Measurements from ENCODE around the gene KCNH3.
"Not testable (repeated sequence)": the region's sequence is repeated elsewhere in the genome, so short reads cannot be mapped to it uniquely, and the experiment has no call there.

The KCNH3 gene

GRCh38 chr12:49588721-49589516 is 50.1 kb downstream of the KCNH3 start:
- no peak for DNase-seq

- no peak for DNase-seq
Measured at GRCh38 chr12:49598527-49598926, 59.7 kb downstream of the KCNH3 start.

DNA sequence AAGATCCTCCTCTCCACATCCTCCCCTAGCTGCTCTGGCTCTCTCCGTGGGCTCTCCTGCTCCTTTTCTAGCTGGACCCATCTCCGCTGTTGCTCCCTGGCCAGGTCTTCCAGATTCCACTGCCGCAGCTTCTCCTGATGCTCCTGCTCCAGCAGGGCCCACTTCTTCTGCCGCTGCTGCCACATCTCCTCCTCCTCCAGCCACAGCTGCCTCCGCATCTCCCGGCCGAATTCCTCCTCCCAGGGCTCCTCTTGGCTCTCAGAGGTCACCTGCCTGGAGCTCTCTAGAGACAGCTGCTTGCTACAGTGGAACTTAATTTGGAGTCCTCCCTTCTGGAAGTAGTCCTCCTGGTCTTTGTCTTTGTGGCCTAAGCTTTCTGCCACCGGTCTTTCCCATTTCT is 61.1 kb downstream of the KCNH3 start:
- no peak for DNase-seq

GRCh38 chr12:49603721-49604120 is 64.9 kb downstream of the KCNH3 start:
- DNase-seq, result no peak

DNA sequence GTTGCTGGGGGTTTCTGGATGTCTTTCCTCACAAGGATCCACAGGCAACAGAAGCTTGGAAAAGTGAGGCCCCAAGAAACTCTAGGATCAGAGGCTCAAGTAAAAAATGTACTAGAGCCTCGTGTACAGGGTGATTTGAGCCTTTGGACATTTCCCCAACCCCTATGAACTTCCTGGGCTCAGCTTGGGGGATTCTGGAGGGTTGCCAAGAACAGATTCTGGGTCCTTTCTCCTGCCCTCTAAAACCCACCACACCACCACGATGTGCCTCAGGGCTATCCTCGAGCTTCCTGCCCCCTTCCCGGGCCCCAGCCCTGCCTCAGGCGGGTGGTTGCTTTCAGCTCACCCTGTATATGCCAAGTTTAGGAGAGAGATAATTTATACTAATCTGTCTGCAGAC is 66.0 kb downstream of the KCNH3 start:
- no peak for DNase-seq

DNA sequence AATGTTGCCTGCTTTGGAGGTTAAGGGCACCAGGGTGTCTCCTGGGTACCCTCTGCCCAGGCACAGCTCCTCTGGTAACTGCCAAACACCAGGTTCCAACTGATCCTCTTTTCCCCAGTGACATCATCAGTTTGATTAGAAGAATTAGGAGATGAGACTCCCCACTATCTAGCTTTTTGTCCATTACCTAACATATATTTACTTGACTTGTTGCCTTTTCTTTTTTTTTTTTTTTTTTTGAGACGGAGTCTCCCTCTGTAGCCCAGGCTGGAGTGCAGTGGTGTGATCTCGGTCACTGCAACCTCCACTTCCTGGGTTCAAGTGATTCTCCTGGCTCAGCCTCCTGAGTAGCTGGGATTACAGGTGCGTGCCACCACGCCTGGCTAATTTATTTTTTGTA is 66.7 kb downstream of the KCNH3 start, which contains the start of gene FAM186B:
TSS of gene FAM186B (minus strand) at position 101 of the 400 bp plus-strand sequence. CDS start 162 bp downstream, outside the sequence.
- DNase-seq, result not testable (repeated sequence)
